ENCODE measurements around the gene ZNF431. TPM values are rescaled to one million over a fixed set of nuclear protein-coding genes. Genes with fewer than 3 reads are reported as not detected.

Gene ZNF431
- total and polyA plus RNA-seq, 2 of the 4 experiments (the other 2 are of a cell fraction), result 4.3 to 4.5 TPM

DNA sequence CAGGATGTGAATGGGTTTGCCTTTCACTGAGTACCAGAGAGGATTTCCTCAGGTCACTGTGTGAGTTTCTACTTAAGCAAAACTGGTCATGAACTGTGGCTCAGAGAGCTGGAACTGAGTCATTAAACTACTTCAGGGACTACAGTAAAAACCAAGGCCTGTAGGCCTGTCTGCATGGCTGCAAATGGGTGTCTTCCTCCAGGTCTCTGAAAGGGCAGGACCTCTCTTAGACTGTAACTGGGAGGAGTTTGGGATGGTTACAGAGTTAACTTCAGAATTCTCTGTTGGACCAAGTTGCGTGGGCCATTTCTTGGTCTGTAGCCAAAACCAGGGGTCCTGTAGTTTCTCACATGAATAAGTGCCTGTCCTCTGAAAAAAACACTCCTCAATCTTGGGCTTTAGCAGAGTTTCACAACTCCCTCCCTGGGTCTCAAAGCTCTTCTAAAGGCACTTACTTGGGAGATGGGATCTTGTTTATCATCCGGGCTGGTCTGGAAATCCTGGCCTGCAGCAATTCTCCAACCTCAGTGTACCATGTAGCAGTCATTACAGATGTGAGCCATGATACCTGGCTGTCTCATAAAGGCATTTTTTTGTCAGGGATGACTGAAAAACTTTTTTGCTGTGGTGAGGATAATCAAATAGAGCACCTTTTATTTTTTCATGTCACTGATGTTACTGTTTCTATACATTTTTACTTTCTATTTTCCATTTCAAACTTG is 40.2 kb upstream of the ZNF431 start:
- Histone ChIP-seq H3K23ac (ENCODE audit: low read depth, low read length) (no peak overlapping the region), H2BK15ac (ENCODE audit: low read depth, low read length) (no peak overlapping the region), H2BK5ac (ENCODE audit: low read depth, low read length, poor library complexity, severe bottlenecking) (no peak overlapping the region), H3K79me1 (ENCODE audit: low read depth in 1 of 2, low read length in 2 of 2) (no peaks in the 10 kb centered on the region; a peak in 1 of 4 replicates), H3K4me2 (ENCODE audit: low read depth, low read length) (no peak overlapping the region), H3K4ac (ENCODE audit: low read depth, low read length) (no peak overlapping the region), H2BK20ac (ENCODE audit: low read depth, low read length) (no peak overlapping the region), H3K56ac (ENCODE audit: extremely low read depth, insufficient read depth, low read length) (no peak overlapping the region), H3K36me3 (ENCODE audit: control insufficient read depth, insufficient read depth, low read length) (peaks cover 2% of the 10 kb centered on the region; the same call in 1 of the 2 replicates), H3K9me3 (ENCODE audit: control insufficient read depth, insufficient read depth, low read length) (no peaks in the 10 kb centered on the region), H4K20me1 (ENCODE audit: insufficient read depth, low read length) (no peaks in the 10 kb centered on the region), H4K8ac (ENCODE audit: low read depth in 2 of 2, low read length in 2 of 2) (no peak overlapping the region), H2BK120ac (ENCODE audit: low read depth, low read length) (no peak overlapping the region), H2AFZ (replicated peaks; ENCODE audit: low read length, poor library complexity) (no peak overlapping the region), H2AK5ac (ENCODE audit: low read depth, low read length) (no peak overlapping the region), H3K4me3 (ENCODE audit: insufficient read depth, low read depth, low read length) (no peak overlapping the region), H3K27ac (ENCODE audit: insufficient read depth, low read length) (no peak overlapping the region), H3K9me1 (ENCODE audit: insufficient read depth, low read length) (no peaks in the 10 kb centered on the region), H4K5ac (ENCODE audit: low read depth, low read length) (no peak overlapping the region), H2AK9ac (replicated peaks; ENCODE audit: low read depth, low read length, poor library complexity) (no peak overlapping the region), H3K4me1 (ENCODE audit: control insufficient read depth, insufficient read depth, low read length) (no peaks in the 10 kb centered on the region), H4K91ac (ENCODE audit: insufficient read depth, low read depth, low read length) (no peak overlapping the region), H3K27me3 (ENCODE audit: control insufficient read depth, insufficient read depth, low read length) (no peaks in the 10 kb centered on the region), H3K18ac (ENCODE audit: low read depth, low read length) (no peak overlapping the region), H3K14ac (replicated peaks; ENCODE audit: low read depth, low read length) (no peak overlapping the region), H3K9ac (ENCODE audit: low read depth, low read length) (no peak overlapping the region)
- CTCF ChIA-PET, result no interaction called here
- POLR2A ChIA-PET (ENCODE audit: unreplicated experiment), result no interaction called here
- TF ChIP-seq CHD1 (IDR thresholded peaks at IDR 0.05; ENCODE audit: low read depth, low read length) (no peak), BHLHE40 (IDR thresholded peaks at IDR 0.05; ENCODE audit: low read depth, low read length) (no peak), SMC3 (IDR thresholded peaks at IDR 0.05; ENCODE audit: low read depth, low read length) (no peak), NFE2L2 (IDR thresholded peaks at IDR 0.05; ENCODE audit: low read depth, low read length) (no peak), CEBPB (IDR thresholded peaks at IDR 0.05; ENCODE audit: low read depth, low read length) (no peak), MAFK (IDR thresholded peaks at IDR 0.05; ENCODE audit: low read depth, low read length) (no peak), MAZ (IDR thresholded peaks at IDR 0.05; ENCODE audit: borderline replicate concordance, low read depth, low read length) (no peak), POLR2A (IDR thresholded peaks at IDR 0.05; ENCODE audit: low read depth, low read length) (no peak), MXI1 (IDR thresholded peaks at IDR 0.05; ENCODE audit: borderline replicate concordance, low read depth, low read length) (no peak), RCOR1 (IDR thresholded peaks at IDR 0.05; ENCODE audit: insufficient replicate concordance, low read length) (no peak), FOS (IDR thresholded peaks at IDR 0.05; ENCODE audit: low read depth, low read length) (no peak), RFX5 (IDR thresholded peaks at IDR 0.05; ENCODE audit: low read depth, low read length) (no peak)
- TF ChIP-seq, protein P1, sequence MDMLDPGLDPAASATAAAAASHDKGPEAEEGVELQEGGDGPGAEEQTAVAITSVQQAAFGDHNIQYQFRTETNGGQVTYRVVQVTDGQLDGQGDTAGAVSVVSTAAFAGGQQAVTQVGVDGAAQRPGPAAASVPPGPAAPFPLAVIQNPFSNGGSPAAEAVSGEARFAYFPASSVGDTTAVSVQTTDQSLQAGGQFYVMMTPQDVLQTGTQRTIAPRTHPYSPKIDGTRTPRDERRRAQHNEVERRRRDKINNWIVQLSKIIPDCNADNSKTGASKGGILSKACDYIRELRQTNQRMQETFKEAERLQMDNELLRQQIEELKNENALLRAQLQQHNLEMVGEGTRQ (IDR thresholded peaks at IDR 0.05; ENCODE audit: low read depth, low read length), result no peak
- TF ChIP-seq, protein P2, sequence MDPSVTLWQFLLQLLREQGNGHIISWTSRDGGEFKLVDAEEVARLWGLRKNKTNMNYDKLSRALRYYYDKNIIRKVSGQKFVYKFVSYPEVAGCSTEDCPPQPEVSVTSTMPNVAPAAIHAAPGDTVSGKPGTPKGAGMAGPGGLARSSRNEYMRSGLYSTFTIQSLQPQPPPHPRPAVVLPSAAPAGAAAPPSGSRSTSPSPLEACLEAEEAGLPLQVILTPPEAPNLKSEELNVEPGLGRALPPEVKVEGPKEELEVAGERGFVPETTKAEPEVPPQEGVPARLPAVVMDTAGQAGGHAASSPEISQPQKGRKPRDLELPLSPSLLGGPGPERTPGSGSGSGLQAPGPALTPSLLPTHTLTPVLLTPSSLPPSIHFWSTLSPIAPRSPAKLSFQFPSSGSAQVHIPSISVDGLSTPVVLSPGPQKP (IDR thresholded peaks at IDR 0.05; ENCODE audit: borderline replicate concordance, low read depth, low read length), result no peak
- TF ChIP-seq, protein P3, sequence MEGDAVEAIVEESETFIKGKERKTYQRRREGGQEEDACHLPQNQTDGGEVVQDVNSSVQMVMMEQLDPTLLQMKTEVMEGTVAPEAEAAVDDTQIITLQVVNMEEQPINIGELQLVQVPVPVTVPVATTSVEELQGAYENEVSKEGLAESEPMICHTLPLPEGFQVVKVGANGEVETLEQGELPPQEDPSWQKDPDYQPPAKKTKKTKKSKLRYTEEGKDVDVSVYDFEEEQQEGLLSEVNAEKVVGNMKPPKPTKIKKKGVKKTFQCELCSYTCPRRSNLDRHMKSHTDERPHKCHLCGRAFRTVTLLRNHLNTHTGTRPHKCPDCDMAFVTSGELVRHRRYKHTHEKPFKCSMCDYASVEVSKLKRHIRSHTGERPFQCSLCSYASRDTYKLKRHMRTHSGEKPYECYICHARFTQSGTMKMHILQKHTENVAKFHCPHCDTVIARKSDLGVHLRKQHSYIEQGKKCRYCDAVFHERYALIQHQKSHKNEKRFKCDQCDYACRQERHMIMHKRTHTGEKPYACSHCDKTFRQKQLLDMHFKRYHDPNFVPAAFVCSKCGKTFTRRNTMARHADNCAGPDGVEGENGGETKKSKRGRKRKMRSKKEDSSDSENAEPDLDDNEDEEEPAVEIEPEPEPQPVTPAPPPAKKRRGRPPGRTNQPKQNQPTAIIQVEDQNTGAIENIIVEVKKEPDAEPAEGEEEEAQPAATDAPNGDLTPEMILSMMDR (conservative IDR thresholded peaks at IDR 0.05; ENCODE audit: low read depth, low read length), result no peak
- WGBS, 2 experiments (ENCODE audit: extremely low coverage in 2 of 2, insufficient read length in 1 of 2), result no CpG with 5 or more reads among the region's 2 CpGs
- in situ Hi-C loops (cut with MboI; ENCODE audit: low sequenced_read_pairs) (no loop called here), intact Hi-C loops (cut with micrococcal nuclease) (no loop called here), dilution Hi-C loops (cut with HindIII; ENCODE audit: low sequenced_read_pairs, unreplicated experiment) (no loop called here)
- DNase-seq (peak; percentile 37), ATAC-seq (ENCODE audit: low read depth) (peak; percentile 24; the same call in 1 of the 2 replicates)
- no TSS peak for BruUV-seq (replicated peaks)

Data from IMR-90 (cell line).